Duodenal mucosa (tissue), 2 donors: Measurements from ENCODE around the gene OPN4.

Source experiments
- H3K27ac ChIP-seq: one replicate; pipeline ENCODE4 v1.7.0; 2013; ENCODE audit warnings: low read depth, low read length
- H3K27me3 ChIP-seq, 2 donors: one replicate each; pipeline ENCODE4 v1.7.0; 2013; ENCODE audit warnings: low read length in 2 of 2, control low read depth in 1 of 2; ENCODE audit not compliant: insufficient read depth in 2 of 2, control insufficient read depth in 1 of 2
- H3K36me3 ChIP-seq, 2 donors: one replicate each; pipeline ENCODE4 v1.7.0; 2013; ENCODE audit warnings: low read length in 2 of 2, control low read depth in 1 of 2; ENCODE audit not compliant: insufficient read depth in 2 of 2, control insufficient read depth in 1 of 2
- H3K4me1 ChIP-seq, 2 donors: one replicate each; pipeline ENCODE4 v1.7.0; 2013; ENCODE audit warnings: low read length in 2 of 2, control low read depth in 1 of 2; ENCODE audit not compliant: insufficient read depth in 2 of 2, control insufficient read depth in 1 of 2
- H3K4me3 ChIP-seq, 2 donors: one replicate each; pipeline ENCODE4 v1.7.0; 2013; ENCODE audit warnings: low read length in 2 of 2, low read depth in 1 of 2
- H3K9ac ChIP-seq, 2 donors: one replicate each; pipeline ENCODE4 v1.7.0; 2013; ENCODE audit warnings: low read length in 2 of 2, low read depth in 1 of 2
- H3K9me3 ChIP-seq, 2 donors: one replicate each; pipeline ENCODE4 v1.7.0; 2013; ENCODE audit warnings: low read length in 2 of 2, control low read depth in 1 of 2; ENCODE audit not compliant: control insufficient read depth in 1 of 2

Gene OPN4

DNA sequence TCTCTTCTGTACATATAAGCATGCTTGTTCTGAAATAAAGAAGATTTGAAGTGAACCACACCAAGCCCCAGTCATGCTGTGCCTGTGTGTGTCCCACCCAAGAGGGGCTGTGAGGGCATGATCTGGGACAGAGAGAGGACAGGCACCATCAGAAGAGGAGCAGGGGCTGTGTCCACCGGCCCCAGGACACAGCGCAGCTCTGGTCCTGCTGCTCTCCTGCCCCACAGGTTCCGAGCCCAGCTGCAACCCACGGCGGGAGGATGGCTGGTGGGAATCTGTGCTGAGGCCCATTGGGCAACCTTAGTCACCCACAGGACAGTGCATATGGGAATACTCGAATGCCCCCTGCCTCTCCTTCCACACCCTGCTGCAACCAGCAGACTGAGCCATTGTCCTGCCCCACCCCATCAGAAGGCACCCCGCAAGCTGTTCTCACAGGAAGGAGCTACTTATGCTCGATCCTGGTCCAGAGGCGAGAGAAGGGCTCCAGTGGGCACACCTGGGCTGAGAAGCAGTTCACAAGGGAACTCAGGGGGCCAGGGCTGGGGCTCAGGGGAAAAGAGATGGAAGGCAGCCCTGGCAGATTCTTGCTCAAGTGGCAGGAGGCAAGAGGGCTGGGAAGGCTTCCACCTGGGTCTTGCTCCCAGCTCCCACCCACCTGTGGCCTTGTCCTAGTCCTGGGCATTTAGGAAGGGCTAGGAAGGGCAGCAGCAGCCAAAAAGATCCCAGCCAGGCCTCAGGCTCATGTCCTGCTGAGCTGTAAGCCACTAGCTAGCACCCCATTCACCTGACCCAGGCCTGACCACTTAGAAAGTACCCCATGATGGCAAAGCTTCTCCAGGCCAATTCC lies 45.9 kb downstream of the OPN4 start:
- H3K27me3 ChIP-seq: no peaks in the 10 kb centered on the region
- H3K36me3 ChIP-seq: no peaks in the 10 kb centered on the region
- H3K27ac ChIP-seq: no peak overlapping the region
- no peaks in the 10 kb centered on the region for H3K9me3 ChIP-seq
- no peak overlapping the region for H3K4me3 ChIP-seq
- no peak overlapping the region for H3K9ac ChIP-seq
- no peaks in the 10 kb centered on the region for H3K4me1 ChIP-seq

DNA sequence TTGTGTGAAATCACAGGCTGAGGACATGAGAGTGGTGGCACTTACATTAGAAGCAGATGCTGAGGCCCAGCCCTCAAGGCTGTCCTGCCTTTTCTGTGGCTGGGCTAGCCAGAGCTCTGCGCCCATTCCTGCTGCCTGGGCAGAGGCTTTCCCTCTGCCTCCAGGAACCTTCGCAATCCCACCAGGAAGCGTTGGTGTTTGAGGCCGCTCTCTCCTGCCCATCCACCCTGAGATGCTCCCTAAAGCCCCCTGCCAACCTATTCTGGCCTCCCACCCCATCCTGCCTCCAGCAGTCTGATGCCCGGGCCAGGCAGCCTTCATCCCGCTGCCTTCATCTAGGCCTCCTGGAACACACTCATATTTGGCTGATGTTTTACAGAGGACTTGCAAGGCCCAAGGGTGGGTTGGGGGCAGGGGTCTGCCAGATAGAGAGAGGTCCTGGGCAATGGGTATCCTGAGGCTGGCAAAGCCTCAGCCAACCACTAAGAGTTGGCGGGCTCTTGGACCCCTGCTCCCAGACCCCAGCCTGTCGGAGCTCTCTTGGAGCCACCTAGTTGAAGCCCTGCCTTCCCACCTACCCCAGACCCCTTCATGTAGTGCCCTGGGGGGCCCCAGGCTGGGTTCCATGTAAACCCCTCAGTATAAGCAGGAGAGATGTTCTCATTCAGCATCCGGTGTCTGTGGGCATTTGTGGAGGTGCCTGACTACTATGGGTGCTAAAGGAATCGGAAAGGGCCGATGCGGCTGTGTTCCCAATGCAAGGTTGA lies 46.7 kb downstream of the OPN4 start:
- H3K27ac ChIP-seq: no peak overlapping the region
- H3K27me3 ChIP-seq: no peaks in the 10 kb centered on the region
- no peaks in the 10 kb centered on the region for H3K4me1 ChIP-seq
- no peaks in the 10 kb centered on the region for H3K36me3 ChIP-seq
- H3K9me3 ChIP-seq: no peaks in the 10 kb centered on the region
- H3K9ac ChIP-seq: no peak overlapping the region
- H3K4me3 ChIP-seq: no peak overlapping the region

DNA sequence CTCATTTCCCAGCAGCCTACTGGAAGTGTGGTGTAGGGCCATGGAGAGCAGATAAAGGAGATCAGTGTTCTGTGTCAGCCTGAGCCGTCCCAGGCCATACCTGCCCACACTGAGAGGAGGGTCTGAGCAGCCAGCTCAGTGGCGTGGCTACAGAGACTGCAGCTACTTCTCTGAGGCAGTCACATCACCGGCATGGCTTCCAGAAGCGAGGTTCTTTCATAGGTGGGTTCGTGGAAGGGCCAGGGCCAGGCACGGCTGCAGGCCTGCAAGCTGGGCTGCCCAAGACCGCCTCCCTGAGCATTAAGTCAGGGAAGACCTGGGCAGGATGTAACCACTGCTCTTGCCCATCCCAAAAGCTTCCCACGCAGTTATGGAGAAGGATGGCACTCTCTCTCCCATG lies 48.8 kb downstream of the OPN4 start:
- H3K9ac ChIP-seq: no peak overlapping the region
- H3K36me3 ChIP-seq: no peaks in the 10 kb centered on the region
- H3K27me3 ChIP-seq: no peaks in the 10 kb centered on the region
- H3K4me3 ChIP-seq: no peak overlapping the region
- H3K4me1 ChIP-seq: no peaks in the 10 kb centered on the region
- no peaks in the 10 kb centered on the region for H3K9me3 ChIP-seq
- no peak overlapping the region for H3K27ac ChIP-seq

DNA sequence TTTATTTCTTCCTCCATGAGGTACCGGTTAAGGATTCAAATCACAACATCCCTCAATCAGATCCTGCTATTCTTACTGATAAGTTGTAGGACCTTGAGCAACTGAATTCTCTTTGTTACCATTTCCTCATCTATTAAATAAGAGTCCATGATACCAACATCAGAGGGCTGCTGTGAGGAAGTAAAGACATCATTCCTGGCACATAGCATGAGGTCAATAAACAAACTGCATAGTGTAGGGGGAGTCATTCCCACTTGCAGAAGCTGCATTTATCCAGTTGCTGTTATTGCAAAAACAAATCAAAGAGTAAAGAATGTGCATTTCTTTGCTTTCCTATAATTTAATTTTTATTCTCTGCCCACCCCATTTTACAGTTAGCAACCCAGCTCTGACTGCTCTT lies 50.8 kb downstream of the OPN4 start:
- Histone ChIP-seq H3K9me3 (no peaks in the 10 kb centered on the region), H3K4me1 (no peaks in the 10 kb centered on the region), H3K27ac (no peak overlapping the region), H3K4me3 (no peak overlapping the region), H3K36me3 (no peaks in the 10 kb centered on the region), H3K9ac (no peak overlapping the region), H3K27me3 (no peaks in the 10 kb centered on the region)

DNA sequence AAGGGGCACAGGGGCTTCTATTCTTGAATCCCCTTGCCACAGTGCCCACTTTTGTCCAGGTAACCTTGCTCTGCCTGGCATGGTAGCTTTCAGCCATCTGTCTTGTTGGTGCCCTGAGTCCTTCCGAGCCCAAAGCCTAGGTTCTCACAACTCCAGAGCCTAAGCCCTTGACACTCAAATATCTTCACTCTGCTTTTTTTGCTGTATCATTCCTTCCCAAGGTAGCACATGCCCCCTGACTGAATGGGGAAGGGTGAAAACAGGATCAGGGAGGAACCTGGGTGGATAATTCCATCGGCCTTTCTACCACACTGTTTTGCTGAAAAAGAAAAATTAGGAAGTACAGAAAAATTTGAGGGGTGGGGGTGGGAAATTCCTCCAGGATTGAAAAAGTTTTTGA lies 51.6 kb downstream of the OPN4 start:
- Histone ChIP-seq H3K36me3 (no peaks in the 10 kb centered on the region), H3K9ac (no peak overlapping the region), H3K4me3 (no peak overlapping the region), H3K9me3 (no peaks in the 10 kb centered on the region), H3K27ac (no peak overlapping the region), H3K27me3 (no peaks in the 10 kb centered on the region), H3K4me1 (peaks cover 4% of the 10 kb centered on the region in 2 donors)

DNA sequence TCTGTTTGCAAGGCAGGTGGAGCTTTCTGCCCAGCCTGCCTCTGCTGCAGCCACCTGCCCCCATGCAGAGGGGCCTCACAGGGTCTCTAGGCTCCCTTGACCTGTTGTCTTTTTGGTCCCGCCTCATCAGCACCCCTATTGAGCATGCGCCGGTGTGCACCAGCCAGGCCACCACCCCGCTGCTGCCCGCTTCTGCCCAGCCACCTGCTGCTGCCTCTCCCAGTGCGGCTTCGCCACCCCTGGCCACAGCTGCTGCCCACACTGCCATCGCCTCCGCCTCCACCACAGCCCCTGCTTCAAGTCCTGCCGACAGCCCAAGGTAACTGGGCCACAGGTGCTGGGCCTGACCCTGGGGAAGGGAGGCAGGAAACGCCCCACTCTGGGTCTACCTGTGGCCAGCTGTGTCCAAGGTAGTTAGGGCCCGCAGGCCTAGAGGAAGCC lies 52.1 kb downstream of the OPN4 start:
- H3K9me3 ChIP-seq: no peaks in the 10 kb centered on the region
- no peaks in the 10 kb centered on the region for H3K27me3 ChIP-seq
- no peaks in the 10 kb centered on the region for H3K36me3 ChIP-seq
- H3K4me3 ChIP-seq: no peak overlapping the region
- H3K4me1 ChIP-seq: peaks cover 4 to 5% of the 10 kb centered on the region in 2 donors
- no peak overlapping the region for H3K27ac ChIP-seq
- no peak overlapping the region for H3K9ac ChIP-seq

DNA sequence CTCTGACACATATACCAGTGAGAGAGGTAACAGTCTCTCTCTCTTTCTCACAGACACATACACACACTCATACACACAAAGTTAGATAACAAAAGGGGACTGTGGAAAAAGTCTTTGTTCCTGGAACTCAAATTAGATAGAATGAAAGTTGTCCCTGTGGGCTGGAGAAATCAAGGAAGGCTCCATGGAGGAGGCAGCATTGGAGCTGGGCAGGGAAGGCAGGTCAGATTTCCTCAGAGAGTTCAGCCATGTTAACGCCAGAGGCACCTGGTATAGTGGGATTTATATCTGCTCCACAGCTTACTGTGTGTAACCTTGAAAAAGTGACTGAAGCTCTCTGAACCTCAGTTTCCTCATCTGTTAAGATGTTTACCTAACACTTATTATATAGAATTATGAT lies 52.6 kb downstream of the OPN4 start:
- Histone ChIP-seq H3K36me3 (no peaks in the 10 kb centered on the region), H3K27ac (no peak overlapping the region)

DNA sequence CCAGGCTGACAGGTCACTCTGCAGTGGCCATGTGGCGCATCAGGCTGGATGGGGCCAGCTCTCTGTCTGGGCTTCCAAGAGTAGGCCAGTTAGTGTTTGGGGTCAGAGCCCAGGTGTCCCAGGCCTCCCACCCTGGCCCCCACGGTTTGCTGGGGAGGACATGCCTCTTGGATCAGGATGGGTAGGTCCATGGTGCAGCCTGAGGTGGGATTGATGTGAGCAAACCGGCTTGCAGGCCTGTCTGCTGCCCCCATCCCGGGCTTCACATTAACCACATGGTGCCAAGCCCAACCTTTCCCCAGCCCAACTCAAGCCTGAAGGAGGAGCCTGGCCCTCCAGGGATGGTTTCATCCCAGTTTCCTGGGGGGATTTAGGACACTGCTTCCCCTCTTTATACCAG lies 53.2 kb downstream of the OPN4 start:
- Histone ChIP-seq H3K9ac (no peak overlapping the region), H3K4me1 (peaks cover 10 to 11% of the 10 kb centered on the region in 2 donors), H3K27ac (no peak overlapping the region), H3K9me3 (no peaks in the 10 kb centered on the region), H3K36me3 (no peaks in the 10 kb centered on the region), H3K27me3 (no peaks in the 10 kb centered on the region), H3K4me3 (no peak overlapping the region)

More for the DNA sequence above, 52.6 kb downstream of the OPN4 start:
- Histone ChIP-seq H3K27me3 (no peaks in the 10 kb centered on the region), H3K4me1 (peaks cover 6% of the 10 kb centered on the region in 2 donors), H3K9ac (no peak overlapping the region), H3K4me3 (no peak overlapping the region), H3K9me3 (no peaks in the 10 kb centered on the region)

DNA sequence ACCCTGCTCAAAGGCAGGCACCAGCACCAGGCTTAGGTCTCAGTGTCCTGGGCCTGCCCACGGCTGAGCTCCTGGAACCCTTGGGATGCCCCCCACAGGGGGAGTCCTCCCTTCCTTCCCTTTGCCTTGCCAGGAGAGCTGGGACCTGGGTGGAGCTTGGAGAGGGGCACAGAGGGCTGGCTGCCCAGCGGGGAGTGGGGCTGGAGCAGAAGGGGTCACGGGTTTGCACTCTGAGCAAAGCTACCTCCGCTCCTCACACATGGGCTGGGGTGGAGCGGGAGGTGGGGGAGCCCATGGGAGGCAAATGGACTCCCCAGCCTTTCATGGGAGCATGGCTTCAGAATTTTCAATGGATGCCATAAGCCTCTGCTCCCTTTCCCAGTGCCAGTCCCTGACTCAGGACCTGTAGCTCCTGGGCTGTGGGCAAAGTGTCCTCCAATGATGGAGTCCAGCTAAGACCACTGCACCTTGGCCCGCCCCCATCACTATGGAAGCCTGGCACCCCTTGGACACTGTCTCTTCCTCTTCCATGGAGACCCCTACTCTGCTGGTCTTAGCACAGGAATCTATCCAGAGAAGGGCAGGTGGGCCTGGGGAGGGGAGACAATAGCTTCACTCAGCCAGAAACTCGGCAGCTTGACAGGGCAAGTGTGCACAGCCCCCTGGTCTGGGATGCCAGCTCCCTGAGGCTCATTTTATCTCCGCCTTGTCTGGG lies 53.9 kb downstream of the OPN4 start:
- Histone ChIP-seq H3K27ac (no peak overlapping the region), H3K4me3 (no peak overlapping the region), H3K36me3 (no peaks in the 10 kb centered on the region)

More for the DNA sequence above, 53.9 kb downstream of the OPN4 start:
- peaks cover 10 to 11% of the 10 kb centered on the region in 2 donors for H3K4me1 ChIP-seq
- no peak overlapping the region for H3K9ac ChIP-seq
- H3K9me3 ChIP-seq: no peaks in the 10 kb centered on the region
- H3K27me3 ChIP-seq: no peaks in the 10 kb centered on the region
